GM12891 (cell line): Measurements from ENCODE around the gene ATF3.

Experiments
- PAX5 ChIP-seq: IDR thresholded peaks from 2 replicates; pipeline ENCODE4 v1.6.1; 2011; ENCODE audit warnings: low read length, moderate library complexity, mild to moderate bottlenecking; ENCODE audit not compliant: insufficient read depth, severe bottlenecking
- POLR2A ChIP-seq: IDR thresholded peaks from 2 replicates; pipeline ENCODE4 v1.6.1; 2011; ENCODE audit warnings: low read depth, low read length, control low read depth
- POLR2AphosphoS5 ChIP-seq: IDR thresholded peaks from 2 replicates; pipeline ENCODE4 v1.6.1; 2011; ENCODE audit warnings: low read depth, low read length, control low read depth
- SPI1 ChIP-seq: IDR thresholded peaks from 2 replicates; pipeline ENCODE4 v1.6.1; 2011; ENCODE audit warnings: low read depth, low read length, control low read depth
- TAF1 ChIP-seq: IDR thresholded peaks from 2 replicates; pipeline ENCODE4 v1.6.1; 2011; ENCODE audit warnings: low read depth, low read length, control low read depth

- TF ChIP-seq POLR2A = no peak
- no peak for TF ChIP-seq POLR2AphosphoS5
- TF ChIP-seq TAF1 = no peak
- TF ChIP-seq SPI1 = peak; percentile 54
- TF ChIP-seq PAX5 = no peak
Measured at GRCh38 chr1:212566522-212567479, 41.8 kb upstream of the ATF3 start.
